C4-2B (cell line): ENCODE results near the gene ST8SIA5.

Experiments
- ZFX ChIP-seq: fragments of 450-650 bp; IDR thresholded peaks from 2 replicates; pipeline ENCODE4 v1.6.1; 2017
- TF ChIP-seq, protein P1 (sequence below): fragments of 450-650 bp; conservative IDR thresholded peaks from 2 replicates; pipeline ENCODE4 v1.5.1; 2017; ENCODE audit warnings: mild to moderate bottlenecking

DNA sequence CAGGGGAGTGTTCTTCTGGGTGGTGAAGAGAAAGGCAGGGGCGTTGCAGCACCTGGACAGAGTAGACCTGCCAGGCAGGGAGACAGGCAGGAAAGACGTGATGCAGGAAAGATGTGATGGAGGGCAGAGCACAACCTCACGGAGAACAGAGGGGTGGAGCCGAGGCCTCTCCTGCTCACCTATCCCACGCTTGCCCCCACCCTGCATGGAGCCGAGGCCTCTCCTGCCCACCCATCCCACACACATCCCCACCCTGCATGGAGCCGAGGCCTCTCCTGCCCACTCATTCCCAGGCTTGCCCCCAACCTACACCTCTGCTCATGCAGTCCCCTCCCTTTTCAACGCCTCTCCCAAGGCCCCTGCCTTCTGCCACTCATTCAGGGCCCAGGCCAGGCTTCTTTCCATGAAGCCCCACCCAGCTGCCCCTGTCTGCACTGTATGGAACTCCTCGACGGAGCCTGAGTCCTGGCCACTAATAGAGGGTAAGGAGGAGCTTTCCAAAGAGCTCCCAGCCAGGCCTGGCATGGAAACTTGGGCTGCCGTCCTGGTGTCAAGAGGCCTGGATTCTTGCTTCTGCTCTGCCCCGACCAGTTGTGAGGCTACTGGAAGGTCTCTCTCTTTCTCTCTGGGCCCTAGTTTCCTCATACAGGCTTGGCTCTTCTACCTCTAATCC, 67.9 kb downstream of the ST8SIA5 start:
- TF ChIP-seq, protein P1, sequence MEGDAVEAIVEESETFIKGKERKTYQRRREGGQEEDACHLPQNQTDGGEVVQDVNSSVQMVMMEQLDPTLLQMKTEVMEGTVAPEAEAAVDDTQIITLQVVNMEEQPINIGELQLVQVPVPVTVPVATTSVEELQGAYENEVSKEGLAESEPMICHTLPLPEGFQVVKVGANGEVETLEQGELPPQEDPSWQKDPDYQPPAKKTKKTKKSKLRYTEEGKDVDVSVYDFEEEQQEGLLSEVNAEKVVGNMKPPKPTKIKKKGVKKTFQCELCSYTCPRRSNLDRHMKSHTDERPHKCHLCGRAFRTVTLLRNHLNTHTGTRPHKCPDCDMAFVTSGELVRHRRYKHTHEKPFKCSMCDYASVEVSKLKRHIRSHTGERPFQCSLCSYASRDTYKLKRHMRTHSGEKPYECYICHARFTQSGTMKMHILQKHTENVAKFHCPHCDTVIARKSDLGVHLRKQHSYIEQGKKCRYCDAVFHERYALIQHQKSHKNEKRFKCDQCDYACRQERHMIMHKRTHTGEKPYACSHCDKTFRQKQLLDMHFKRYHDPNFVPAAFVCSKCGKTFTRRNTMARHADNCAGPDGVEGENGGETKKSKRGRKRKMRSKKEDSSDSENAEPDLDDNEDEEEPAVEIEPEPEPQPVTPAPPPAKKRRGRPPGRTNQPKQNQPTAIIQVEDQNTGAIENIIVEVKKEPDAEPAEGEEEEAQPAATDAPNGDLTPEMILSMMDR: no peak
- TF ChIP-seq ZFX: no peak
